OCI-LY1 (cell line): ENCODE data around the gene FXYD1.

ENCODE experiments used
- H2AFZ ChIP-seq: fragments of 200-600 bp; sonication (generic), shearing (Covaris generic); 2 replicates; pipeline ENCODE4 v1.6.0; 2014; ENCODE audit warnings: antibody characterized with exemption, mild to moderate bottlenecking, low read length
- H3F3A ChIP-seq: fragments of 200-600 bp; sonication (generic), shearing (Covaris generic); 2 replicates; pipeline ENCODE4 v1.6.0; 2014; ENCODE audit warnings: mild to moderate bottlenecking, antibody characterized with exemption, low read length, moderate library complexity; ENCODE audit not compliant: insufficient read depth
- H3K27ac ChIP-seq: fragments of 200-600 bp; sonication (generic); 2 replicates; pipeline ENCODE4 v1.5.1; 2014; ENCODE audit warnings: low read length, mixed run types, mild to moderate bottlenecking, low read depth; ENCODE audit not compliant: poor library complexity, severe bottlenecking
- H3K27me3 ChIP-seq: fragments of 200-600 bp; sonication (generic); 2 replicates; pipeline ENCODE4 v1.6.0; 2014; ENCODE audit warnings: antibody characterized with exemption, mild to moderate bottlenecking, low read length, moderate library complexity; ENCODE audit not compliant: insufficient read depth
- H3K36me3 ChIP-seq: fragments of 200-600 bp; sonication (generic); 2 replicates; pipeline ENCODE4 v1.6.1; 2014; ENCODE audit warnings: mild to moderate bottlenecking, antibody characterized with exemption, low read length, moderate library complexity, mixed read lengths; ENCODE audit not compliant: insufficient read depth
- H3K4me1 ChIP-seq: fragments of 200-600 bp; sonication (generic); 2 replicates; pipeline ENCODE4 v1.5.1; 2014; ENCODE audit warnings: mild to moderate bottlenecking, low read length, moderate library complexity; ENCODE audit not compliant: insufficient read depth, severe bottlenecking
- H3K4me2 ChIP-seq: fragments of 200-600 bp; sonication (generic), shearing (Covaris generic); 2 replicates; pipeline ENCODE4 v1.6.1; 2014; ENCODE audit warnings: low read length
- H3K4me3 ChIP-seq: fragments of 200-600 bp; sonication (generic); 2 replicates; pipeline ENCODE4 v1.5.1; 2014; ENCODE audit warnings: low read length, low read depth, mild to moderate bottlenecking, mixed read lengths; ENCODE audit not compliant: poor library complexity, severe bottlenecking
- H3K79me2 ChIP-seq: fragments of 200-600 bp; shearing (Covaris generic); 2 replicates; pipeline ENCODE4 v1.6.1; 2016; ENCODE audit warnings: mixed run types, low read length, mixed read lengths; ENCODE audit not compliant: insufficient read depth
- H3K9ac ChIP-seq: fragments of 200-600 bp; sonication (generic), shearing (Covaris generic); 2 replicates; pipeline ENCODE4 v1.6.1; 2014; ENCODE audit warnings: mild to moderate bottlenecking, low read length, mixed read lengths
- H3K9me2 ChIP-seq: fragments of 200-600 bp; sonication (generic), shearing (Covaris generic); 2 replicates; pipeline ENCODE4 v1.6.1; 2014; ENCODE audit warnings: low read depth, mild to moderate bottlenecking, low read length, mixed read lengths
- H3K9me3 ChIP-seq: fragments of 200-600 bp; shearing (Covaris generic); 2 replicates; pipeline ENCODE4 v1.6.1; 2014; ENCODE audit warnings: low read length, mixed read lengths
- H4K20me1 ChIP-seq: fragments of 200-600 bp; sonication (generic), shearing (Covaris generic); 2 replicates; pipeline ENCODE4 v1.6.0; 2016; ENCODE audit warnings: mild to moderate bottlenecking, low read length; ENCODE audit not compliant: insufficient read depth
- EZH2 ChIP-seq: fragments of 200-600 bp; sonication (generic), shearing (Covaris generic); IDR thresholded peaks from 2 replicates; pipeline ENCODE4 v1.8.0; 2017; ENCODE audit warnings: borderline replicate concordance, mixed run types, mild to moderate bottlenecking, antibody characterized with exemption, low read length, moderate library complexity, mixed read lengths
- TF ChIP-seq, protein P1 (sequence below): fragments of 200-600 bp; sonication (generic), shearing (Covaris generic); IDR thresholded peaks from 2 replicates; pipeline ENCODE4 v1.5.1; 2017; ENCODE audit warnings: mild to moderate bottlenecking, antibody characterized with exemption, low read length, moderate library complexity, mixed read lengths

FXYD1 gene

DNA sequence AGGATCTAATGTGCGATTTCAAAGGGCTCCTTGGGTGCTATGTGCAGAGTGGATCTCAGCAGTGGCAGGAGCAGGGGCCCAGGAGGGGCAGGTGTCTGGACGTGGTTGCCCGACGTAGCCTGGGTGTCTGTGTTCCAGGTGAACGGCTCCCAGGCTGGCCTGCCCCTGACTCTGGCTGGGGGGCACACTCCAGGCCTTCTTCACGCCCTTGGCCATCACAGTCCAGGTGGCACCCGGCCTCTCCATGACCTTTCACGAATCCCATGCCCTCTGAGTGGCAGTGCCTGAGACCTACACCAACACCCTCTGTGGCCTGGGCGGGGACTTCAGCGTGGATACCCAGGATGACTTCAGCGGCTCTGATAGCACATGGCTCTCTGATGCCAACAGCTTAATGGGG, 34.3 kb upstream of the FXYD1 start:
- Histone ChIP-seq H3K27ac (no peak overlapping the region), H3K36me3 (no peaks in the 10 kb centered on the region), H3K79me2 (no peaks in the 10 kb centered on the region), H3K4me3 (no peak overlapping the region), H3K4me1 (no peaks in the 10 kb centered on the region), H3K9ac (no peak overlapping the region), H3K9me3 (no peaks in the 10 kb centered on the region), H3K27me3 (no peaks in the 10 kb centered on the region), H3K9me2 (no peaks in the 10 kb centered on the region), H3K4me2 (no peak overlapping the region), H4K20me1 (no peaks in the 10 kb centered on the region), H3F3A (no peaks in the 10 kb centered on the region), H2AFZ (no peak overlapping the region)
- TF ChIP-seq EZH2: no peak
- TF ChIP-seq, protein P1, sequence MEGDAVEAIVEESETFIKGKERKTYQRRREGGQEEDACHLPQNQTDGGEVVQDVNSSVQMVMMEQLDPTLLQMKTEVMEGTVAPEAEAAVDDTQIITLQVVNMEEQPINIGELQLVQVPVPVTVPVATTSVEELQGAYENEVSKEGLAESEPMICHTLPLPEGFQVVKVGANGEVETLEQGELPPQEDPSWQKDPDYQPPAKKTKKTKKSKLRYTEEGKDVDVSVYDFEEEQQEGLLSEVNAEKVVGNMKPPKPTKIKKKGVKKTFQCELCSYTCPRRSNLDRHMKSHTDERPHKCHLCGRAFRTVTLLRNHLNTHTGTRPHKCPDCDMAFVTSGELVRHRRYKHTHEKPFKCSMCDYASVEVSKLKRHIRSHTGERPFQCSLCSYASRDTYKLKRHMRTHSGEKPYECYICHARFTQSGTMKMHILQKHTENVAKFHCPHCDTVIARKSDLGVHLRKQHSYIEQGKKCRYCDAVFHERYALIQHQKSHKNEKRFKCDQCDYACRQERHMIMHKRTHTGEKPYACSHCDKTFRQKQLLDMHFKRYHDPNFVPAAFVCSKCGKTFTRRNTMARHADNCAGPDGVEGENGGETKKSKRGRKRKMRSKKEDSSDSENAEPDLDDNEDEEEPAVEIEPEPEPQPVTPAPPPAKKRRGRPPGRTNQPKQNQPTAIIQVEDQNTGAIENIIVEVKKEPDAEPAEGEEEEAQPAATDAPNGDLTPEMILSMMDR: no peak

DNA sequence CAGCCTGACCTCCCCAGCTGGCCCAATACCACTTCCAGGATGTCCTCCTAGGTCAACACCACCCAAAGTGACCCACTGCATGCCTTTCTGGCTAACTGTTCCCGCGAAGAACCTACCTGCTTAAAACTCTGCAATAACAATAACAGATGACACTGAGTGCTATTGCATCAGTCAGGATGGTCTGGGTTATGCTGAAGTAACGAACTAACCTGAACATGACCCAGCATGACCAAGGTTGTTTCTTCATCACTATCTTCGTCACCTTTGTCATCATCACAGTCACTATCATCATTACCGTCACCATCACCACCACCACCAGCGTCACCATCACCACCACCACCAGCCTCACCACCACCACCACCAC, 33.6 kb upstream of the FXYD1 start:
- no peak overlapping the region for H3K9ac ChIP-seq
- no peaks in the 10 kb centered on the region for H3K79me2 ChIP-seq
- H3K36me3 ChIP-seq: no peaks in the 10 kb centered on the region
- no peak overlapping the region for H3K27ac ChIP-seq
- H3K9me3 ChIP-seq: no peaks in the 10 kb centered on the region
- no peaks in the 10 kb centered on the region for H3F3A ChIP-seq
- no peak overlapping the region for H3K4me2 ChIP-seq
- H2AFZ ChIP-seq: no peak overlapping the region
- no peaks in the 10 kb centered on the region for H3K4me1 ChIP-seq
- H3K4me3 ChIP-seq: no peak overlapping the region
- TF ChIP-seq, protein P1: no peak
- TF ChIP-seq EZH2: no peak
- no peaks in the 10 kb centered on the region for H3K27me3 ChIP-seq
- no peaks in the 10 kb centered on the region for H4K20me1 ChIP-seq
- no peaks in the 10 kb centered on the region for H3K9me2 ChIP-seq

DNA sequence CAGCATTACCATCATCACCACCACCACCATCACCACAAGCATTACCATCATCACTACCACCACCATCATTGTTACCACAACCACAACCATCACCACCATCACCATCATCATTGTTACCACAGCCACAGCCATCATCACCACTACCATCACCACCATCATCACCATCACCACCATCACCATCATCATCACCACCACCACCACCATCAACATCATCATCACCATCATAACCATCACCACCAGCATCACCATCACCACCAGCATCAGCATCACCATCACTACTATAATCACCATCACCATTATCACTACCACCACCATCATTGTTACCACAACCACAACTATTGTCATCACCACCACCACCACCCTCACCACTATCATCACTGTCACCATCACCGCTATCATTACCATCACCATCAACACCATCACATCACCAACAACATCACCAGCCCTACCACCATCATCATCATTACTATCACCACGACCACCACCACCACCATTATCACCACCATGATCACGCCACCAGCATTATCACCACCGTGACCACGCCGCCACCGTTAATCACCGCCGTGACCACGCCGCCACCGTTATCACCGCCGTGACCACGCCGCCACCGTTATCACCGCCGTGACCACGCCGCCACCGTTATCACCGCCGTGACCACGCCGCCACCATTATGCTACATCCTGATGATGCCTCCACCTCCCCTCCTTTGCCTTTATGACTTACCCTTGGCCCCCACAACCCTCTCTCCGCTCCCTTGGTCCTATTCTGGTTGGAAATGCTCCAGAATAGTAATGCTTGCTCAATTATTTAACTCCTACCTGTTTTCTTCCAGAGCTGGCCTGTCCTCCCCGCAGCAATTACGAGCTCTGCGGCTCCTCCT, 33.0 kb upstream of the FXYD1 start:
- no peaks in the 10 kb centered on the region for H3K9me3 ChIP-seq
- no peaks in the 10 kb centered on the region for H3K36me3 ChIP-seq
- no peaks in the 10 kb centered on the region for H3K9me2 ChIP-seq
- no peaks in the 10 kb centered on the region for H3K4me1 ChIP-seq
- H3K27me3 ChIP-seq: no peaks in the 10 kb centered on the region
- no peak overlapping the region for H3K27ac ChIP-seq
- H3K4me2 ChIP-seq: no peak overlapping the region
- H3F3A ChIP-seq: no peaks in the 10 kb centered on the region
- H4K20me1 ChIP-seq: no peaks in the 10 kb centered on the region
- no peaks in the 10 kb centered on the region for H3K79me2 ChIP-seq
- no peak overlapping the region for H3K9ac ChIP-seq
- H2AFZ ChIP-seq: no peak overlapping the region
- no peak overlapping the region for H3K4me3 ChIP-seq
- TF ChIP-seq EZH2: no peak
- TF ChIP-seq, protein P1: no peak
